GM10248 (cell line): ENCODE data around the gene HBD.

Experiments
- CTCF ChIA-PET: fragments of 300-600 bp; sonication (Branson Sonifier 250); formaldehyde crosslinking; extraction: SDS; loops from one replicate; lab custom pipeline; 2021; ENCODE audit warnings: antibody characterized with exemption; lab: Yijun Ruan, JAX
- POLR2A ChIA-PET: fragments of 350-650 bp; sonication (Branson Sonifier 250); formaldehyde crosslinking; extraction: SDS; loops from one replicate; lab custom pipeline; 2020; ENCODE audit warnings: antibody characterized with exemption; lab: Yijun Ruan, JAX
- DNase-seq: peaks from one replicate; pipeline ENCODE4 v3.0.0; 2012; ENCODE audit errors: extremely low spot score
- CTCF ChIP-seq: IDR thresholded peaks from 2 replicates; pipeline ENCODE4 v1.5.1; 2012; ENCODE audit warnings: mild to moderate bottlenecking, low read depth; ENCODE audit errors: extremely low read depth, missing control alignments, control extremely low read depth

Gene HBD

GRCh38 chr11:5279471-5280090, 45.3 kb upstream of the HBD start:
- ChIA-PET CTCF (interaction anchor here (1.1 kb wide), 1 partner anchor 17 kb away, joined by 4 read pairs; no protein-coding TSS in a partner anchor), POLR2A (no interaction called here)
- no peak for TF ChIP-seq CTCF
- no peak for DNase-seq

GRCh38 chr11:5277807-5278382, 43.6 kb upstream of the HBD start:
- CTCF ChIA-PET: interaction anchor here (1.0 to 1.4 kb wide), 3 partner anchors 11 to 18 kb away, joined by 3 to 4 read pairs (median 3); no protein-coding TSS in a partner anchor
- no peak for DNase-seq
- TF ChIP-seq CTCF: no peak
- POLR2A ChIA-PET: no interaction called here

- TF ChIP-seq CTCF: no peak
- CTCF ChIA-PET: no interaction called here
- no peak for DNase-seq
- POLR2A ChIA-PET: no interaction called here
Measured at GRCh38 chr11:5276697-5277096, 42.4 kb upstream of the HBD start.

- POLR2A ChIA-PET: no interaction called here
- CTCF ChIA-PET: interaction anchor here (1.7 kb wide), 1 partner anchor 11 kb away, joined by 4 read pairs; no protein-coding TSS in a partner anchor
- TF ChIP-seq CTCF: no peak
- DNase-seq: no peak
Measured at GRCh38 chr11:5275369-5276110, 41.3 kb upstream of the HBD start.

- TF ChIP-seq CTCF: no peak
- POLR2A ChIA-PET: no interaction called here
- no peak for DNase-seq
- CTCF ChIA-PET: no interaction called here
Measured at GRCh38 chr11:5274395-5274794, 40.1 kb upstream of the HBD start.

- POLR2A ChIA-PET: no interaction called here
- TF ChIP-seq CTCF: no peak
Measured at GRCh38 chr11:5272395-5273017, 38.2 kb upstream of the HBD start.

More at GRCh38 chr11:5272395-5273017, 38.2 kb upstream of the HBD start:
- CTCF ChIA-PET: interaction anchor here (1.0 kb wide), 1 partner anchor 13 kb away, joined by 3 read pairs; no protein-coding TSS in a partner anchor
- no peak for DNase-seq
